BLaER1 treated with 17β-estradiol and CSF1 and Interleukin-3, amounts not matched to agents 10 nM and 100 nM (cell line): Measurements from ENCODE around the gene PLXNC1.

Experiments used
- H3K27ac ChIP-seq, 11 experiments: shearing (Covaris generic); formaldehyde crosslinking; 2 replicates each; pipeline ENCODE4 v1.8.1; 2022
- H3K27me3 ChIP-seq, 11 experiments: shearing (Covaris generic); formaldehyde crosslinking; 2 replicates each; pipeline ENCODE4 v1.8.1; 2022
- H3K36me3 ChIP-seq, 11 experiments: shearing (Covaris generic); formaldehyde crosslinking; 2 replicates each; pipeline ENCODE4 v1.8.1; 2022
- H3K4me1 ChIP-seq, 10 experiments: shearing (Covaris generic); formaldehyde crosslinking; 2 replicates each; pipeline ENCODE4 v1.8.1; 2022
- H3K4me2 ChIP-seq, 11 experiments: shearing (Covaris generic); formaldehyde crosslinking; 2 replicates each; pipeline ENCODE4 v1.8.1; 2022
- H3K4me3 ChIP-seq, 10 experiments: shearing (Covaris generic); formaldehyde crosslinking; 2 replicates each; pipeline ENCODE4 v1.8.1; 2022
- H3K9ac ChIP-seq, 11 experiments: shearing (Covaris generic); formaldehyde crosslinking; 2 replicates each; pipeline ENCODE4 v1.8.1; 2022
- H3K9me3 ChIP-seq, 11 experiments: shearing (Covaris generic); formaldehyde crosslinking; replicated peaks in 1 of 11; 2 replicates each; pipeline ENCODE4 v1.8.1; 2022
- H4K20me1 ChIP-seq, 11 experiments: shearing (Covaris generic); formaldehyde crosslinking; 2 replicates each; pipeline ENCODE4 v1.8.1; 2022
- Cebpa-rat ChIP-seq, 11 experiments: shearing (Covaris generic); IDR thresholded peaks; 2 replicates each; pipeline ENCODE4 v1.8.1; 2022

PLXNC1 gene

DNA sequence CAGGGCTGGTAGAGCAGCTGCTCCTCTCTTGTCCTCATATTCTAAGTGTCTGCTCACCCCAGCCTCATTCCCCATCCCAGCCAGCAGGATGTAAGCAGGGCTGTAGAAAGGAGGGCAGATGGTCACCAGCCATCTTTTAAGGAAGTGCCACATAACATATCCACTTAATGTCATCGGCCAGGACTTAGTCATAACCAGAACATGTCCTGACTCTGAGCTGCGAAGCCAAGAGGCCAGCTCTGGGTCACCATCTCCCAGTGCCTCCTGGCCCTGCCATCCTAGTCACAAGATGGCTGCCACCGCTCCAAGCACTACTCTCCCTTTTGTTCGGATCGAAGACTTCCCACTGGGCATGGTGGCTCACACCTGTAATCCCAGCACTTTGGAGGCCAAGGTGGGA is 123.9 kb downstream of the PLXNC1 start:
- Histone ChIP-seq H3K4me3 (no peak overlapping the region), H3K4me1 (peaks cover 11 to 17% (median 14%) of the 10 kb centered on the region in 10 experiments), H3K4me2 (peak overlapping the region in 2 of 11 experiments; percentile 1 to 26; a peak in 1 of 22 replicates), H3K27ac (no peak overlapping the region), H3K36me3 (peaks cover 0 to 20% (median 0%) of the 10 kb centered on the region in 11 experiments; a peak in 6 of 22 replicates), H3K9me3 (no peaks in the 10 kb centered on the region), H4K20me1 (no peaks in the 10 kb centered on the region), H3K27me3 (no peaks in the 10 kb centered on the region), H3K9ac (no peak overlapping the region)
- no peak for TF ChIP-seq Cebpa-rat (IDR thresholded peaks at IDR 0.05)

DNA sequence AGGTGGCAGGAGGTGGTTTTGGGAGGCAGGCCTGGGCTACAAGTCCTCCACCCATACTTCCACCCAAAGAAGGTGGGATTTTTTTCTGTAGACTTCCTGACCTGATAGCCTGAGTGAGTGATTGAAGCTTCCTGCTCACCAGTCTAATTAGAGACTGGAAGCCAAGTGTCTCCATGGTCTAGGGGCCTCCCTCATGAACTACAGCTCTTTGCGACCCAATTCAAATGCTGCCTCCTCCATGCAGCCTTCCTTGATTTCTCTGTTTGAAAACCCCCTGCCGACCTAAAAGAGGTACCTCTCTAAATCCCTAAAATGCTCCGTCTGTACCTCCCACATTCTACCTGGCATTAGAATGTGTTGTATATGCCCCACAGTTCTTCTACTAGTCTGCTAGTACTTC is 124.9 kb downstream of the PLXNC1 start:
- no peak overlapping the region for H3K4me3 ChIP-seq
- no peaks in the 10 kb centered on the region for H4K20me1 ChIP-seq
- no peak overlapping the region for H3K27ac ChIP-seq
- H3K36me3 ChIP-seq = peaks cover 0 to 21% (median 0%) of the 10 kb centered on the region in 11 experiments; a peak in 6 of 22 replicates
- H3K4me1 ChIP-seq = peaks cover 1 to 7% (median 4%) of the 10 kb centered on the region in 10 experiments
- H3K4me2 ChIP-seq = no peak overlapping the region
- H3K9ac ChIP-seq = no peak overlapping the region
- H3K9me3 ChIP-seq = no peaks in the 10 kb centered on the region
- TF ChIP-seq Cebpa-rat (IDR thresholded peaks at IDR 0.05) = no peak
- H3K27me3 ChIP-seq = no peaks in the 10 kb centered on the region

DNA sequence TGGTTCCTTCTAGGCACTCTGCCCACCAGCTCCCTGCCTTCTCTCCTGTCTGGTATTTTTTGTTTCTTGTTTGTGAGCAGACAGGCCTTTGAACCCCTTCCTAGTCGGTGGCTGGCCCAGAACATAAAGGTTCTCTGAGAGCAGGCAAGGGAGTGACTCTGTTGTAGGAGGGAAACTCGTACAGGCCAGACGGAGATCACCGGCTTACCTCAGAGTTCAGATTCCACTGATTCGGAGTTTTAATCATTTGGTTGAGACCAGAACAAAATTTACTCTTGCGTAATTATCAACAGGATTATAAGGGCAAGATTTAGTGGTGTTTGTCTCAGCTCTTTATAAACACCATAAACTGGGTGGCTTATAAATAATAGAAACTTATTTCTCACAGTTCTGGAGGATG is 128.3 kb downstream of the PLXNC1 start:
- Histone ChIP-seq H3K27ac (no peak overlapping the region), H3K4me3 (no peak overlapping the region), H3K4me2 (no peak overlapping the region), H3K9me3 (no peaks in the 10 kb centered on the region), H3K27me3 (no peaks in the 10 kb centered on the region), H3K4me1 (peaks cover 0 to 11% (median 8%) of the 10 kb centered on the region in 10 experiments; a peak in 8 of 20 replicates), H4K20me1 (no peaks in the 10 kb centered on the region), H3K36me3 (peaks cover 0 to 34% (median 0%) of the 10 kb centered on the region in 11 experiments; a peak in 8 of 22 replicates), H3K9ac (no peak overlapping the region)
- peak in 2 of 11 experiments; percentile 9 to 62; a peak in 2 of 22 replicates for TF ChIP-seq Cebpa-rat (IDR thresholded peaks at IDR 0.05)

DNA sequence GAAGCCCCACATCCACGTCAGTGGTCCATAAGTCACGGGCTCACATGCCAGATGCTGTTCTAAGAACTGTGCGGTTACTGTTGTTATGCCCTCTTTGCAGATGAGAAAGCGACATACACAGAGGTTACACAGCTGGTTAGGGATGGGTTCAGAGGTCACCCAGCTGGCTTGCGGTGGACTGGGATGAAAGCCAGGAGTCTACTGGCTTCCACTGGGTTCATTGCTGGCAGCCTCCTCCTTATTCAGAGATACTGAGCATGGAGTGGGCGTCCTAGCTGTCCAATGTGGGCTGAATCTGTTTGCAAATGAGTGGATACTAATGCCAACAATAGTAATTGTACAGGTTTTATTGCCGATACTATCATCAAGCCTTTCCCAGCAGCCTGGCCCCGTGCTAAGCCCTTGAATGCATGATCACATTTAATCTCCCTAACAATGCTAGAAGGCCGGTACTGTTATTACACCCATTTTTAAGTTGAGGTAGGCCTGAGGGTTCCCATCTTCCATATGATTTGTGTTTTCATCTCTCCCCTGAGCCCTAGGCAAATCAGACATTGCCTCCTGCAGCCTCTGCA is 129.1 kb downstream of the PLXNC1 start:
- Histone ChIP-seq H3K4me1 (peaks cover 4 to 15% (median 12%) of the 10 kb centered on the region in 10 experiments), H3K36me3 (peaks cover 0 to 37% (median 0%) of the 10 kb centered on the region in 11 experiments; a peak in 8 of 22 replicates), H3K4me2 (no peak overlapping the region), H3K9ac (no peak overlapping the region), H3K9me3 (no peaks in the 10 kb centered on the region), H4K20me1 (no peaks in the 10 kb centered on the region), H3K27ac (no peak overlapping the region), H3K4me3 (no peak overlapping the region), H3K27me3 (no peaks in the 10 kb centered on the region)
- no peak for TF ChIP-seq Cebpa-rat (IDR thresholded peaks at IDR 0.05)

DNA sequence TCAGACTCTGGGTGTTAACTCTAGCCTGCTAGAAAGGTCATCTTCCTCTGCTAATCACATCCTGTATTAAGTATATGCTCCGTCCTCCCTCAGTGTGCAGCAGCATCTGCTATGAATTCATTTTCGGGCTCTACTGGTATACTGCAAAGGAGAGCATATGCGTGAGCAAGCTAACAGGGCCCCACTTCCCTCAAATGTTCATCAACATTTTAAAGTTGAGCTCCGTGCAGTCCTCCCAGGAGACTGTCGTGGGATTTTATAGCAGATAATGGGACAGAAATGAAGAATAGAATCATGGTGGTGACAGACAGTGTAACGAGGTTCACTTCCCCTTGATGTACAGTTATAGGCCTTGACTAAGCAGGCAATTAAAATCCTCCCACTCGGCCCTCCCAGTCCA is 131.7 kb downstream of the PLXNC1 start:
- no peaks in the 10 kb centered on the region for H3K9me3 ChIP-seq
- no peak for TF ChIP-seq Cebpa-rat (IDR thresholded peaks at IDR 0.05)
- peaks cover 0 to 28% (median 0%) of the 10 kb centered on the region in 11 experiments; a peak in 7 of 22 replicates for H3K36me3 ChIP-seq
- no peak overlapping the region for H3K9ac ChIP-seq
- H3K27ac ChIP-seq = no peak overlapping the region
- no peaks in the 10 kb centered on the region for H4K20me1 ChIP-seq
- H3K4me2 ChIP-seq = peak overlapping the region in 7 of 11 experiments; percentile 6 to 33 (median 18); a peak in 5 of 22 replicates
- H3K27me3 ChIP-seq = no peaks in the 10 kb centered on the region
- H3K4me1 ChIP-seq = peaks cover 12 to 27% (median 20%) of the 10 kb centered on the region in 10 experiments
- H3K4me3 ChIP-seq = no peak overlapping the region

DNA sequence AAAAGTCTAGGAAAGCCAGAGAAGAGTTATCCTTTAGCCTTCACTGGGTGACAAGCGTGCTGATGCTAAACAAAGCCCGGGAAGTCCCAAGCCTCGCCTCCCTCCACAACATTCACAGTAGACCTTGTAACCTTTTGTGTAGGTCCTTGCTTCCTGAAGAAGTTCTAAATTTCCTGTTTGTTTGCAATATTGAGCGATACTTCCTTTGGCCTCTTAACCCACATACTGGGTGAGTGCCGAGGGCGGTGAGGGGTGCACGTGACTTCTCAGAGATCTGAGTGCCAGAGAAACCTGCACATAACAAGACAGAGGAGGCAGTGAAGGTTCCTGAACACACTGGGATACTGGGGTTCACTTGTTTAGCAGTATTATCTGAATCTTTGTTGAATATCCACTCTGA is 134.3 kb downstream of the PLXNC1 start:
- Histone ChIP-seq H3K4me1 (peaks cover 12 to 38% (median 30%) of the 10 kb centered on the region in 10 experiments), H3K4me2 (peak overlapping the region; percentile 52 to 76 (median 61)), H3K9ac (no peak overlapping the region), H3K4me3 (no peak overlapping the region), H3K36me3 (peaks cover 0 to 42% (median 0%) of the 10 kb centered on the region in 11 experiments; a peak in 7 of 22 replicates), H3K9me3 (no peaks in the 10 kb centered on the region), H4K20me1 (no peaks in the 10 kb centered on the region; a peak in 1 of 22 replicates), H3K27me3 (no peaks in the 10 kb centered on the region), H3K27ac (peak overlapping the region in 4 of 11 experiments; percentile 10 to 53 (median 26); a peak in 6 of 22 replicates)
- TF ChIP-seq Cebpa-rat (IDR thresholded peaks at IDR 0.05) = no peak

DNA sequence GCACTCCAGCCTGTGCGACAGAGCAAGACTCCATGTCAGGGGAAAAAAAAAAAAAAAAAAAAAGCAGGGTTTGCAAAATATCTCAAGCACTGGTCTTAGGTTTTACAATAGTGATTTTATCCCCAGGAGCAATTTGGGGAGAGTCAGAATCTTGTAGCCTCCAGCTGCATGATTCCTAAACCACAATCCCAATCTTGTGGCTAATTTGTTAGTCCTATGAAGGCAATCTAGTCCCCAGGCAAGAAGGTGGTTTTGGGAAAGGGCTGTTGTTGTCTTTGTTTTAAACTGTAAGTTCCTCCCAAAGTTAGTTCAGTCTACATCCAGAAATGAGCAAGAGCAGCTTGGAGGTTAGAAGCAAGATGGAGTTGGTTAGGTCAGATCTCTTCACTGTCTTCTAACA is 135.7 kb downstream of the PLXNC1 start:
- no peak overlapping the region for H3K4me3 ChIP-seq
- no peak overlapping the region for H3K9ac ChIP-seq
- no peak overlapping the region for H3K4me2 ChIP-seq
- no peaks in the 10 kb centered on the region for H3K9me3 ChIP-seq
- no peak overlapping the region for H3K27ac ChIP-seq
- no peaks in the 10 kb centered on the region; a peak in 1 of 22 replicates for H4K20me1 ChIP-seq
- no peaks in the 10 kb centered on the region for H3K27me3 ChIP-seq
- H3K4me1 ChIP-seq = peaks cover 12 to 41% (median 31%) of the 10 kb centered on the region in 10 experiments
- TF ChIP-seq Cebpa-rat (IDR thresholded peaks at IDR 0.05) = no peak
- peaks cover 0 to 52% (median 0%) of the 10 kb centered on the region in 11 experiments; a peak in 8 of 22 replicates for H3K36me3 ChIP-seq

DNA sequence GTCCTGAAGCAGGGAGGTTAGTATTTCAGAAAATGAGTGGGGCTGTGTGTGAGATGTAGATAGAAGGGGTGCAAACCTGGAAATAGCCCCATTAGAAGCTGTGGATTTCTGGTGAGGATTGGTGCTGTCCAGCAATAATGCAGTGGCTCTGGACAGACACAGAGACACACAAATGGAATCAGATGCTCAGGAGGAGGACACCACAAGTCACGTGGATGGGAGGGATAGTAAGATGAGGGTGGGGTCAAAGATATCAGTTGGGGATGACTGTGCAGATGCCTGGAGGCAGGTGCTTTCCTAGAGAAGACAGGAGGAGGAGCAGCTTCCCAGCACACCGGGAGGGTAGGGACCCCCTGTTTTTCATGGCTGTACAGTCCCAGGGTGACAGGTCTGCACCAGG is 136.5 kb downstream of the PLXNC1 start:
- H4K20me1 ChIP-seq = no peaks in the 10 kb centered on the region; a peak in 1 of 22 replicates
- no peak overlapping the region for H3K27ac ChIP-seq
- no peaks in the 10 kb centered on the region for H3K27me3 ChIP-seq
- H3K4me2 ChIP-seq = no peak overlapping the region
- H3K9ac ChIP-seq = no peak overlapping the region
- no peaks in the 10 kb centered on the region for H3K9me3 ChIP-seq
- H3K36me3 ChIP-seq = peaks cover 0 to 57% (median 0%) of the 10 kb centered on the region in 11 experiments; a peak in 8 of 22 replicates
- TF ChIP-seq Cebpa-rat (IDR thresholded peaks at IDR 0.05) = no peak
- H3K4me3 ChIP-seq = no peak overlapping the region
- H3K4me1 ChIP-seq = peaks cover 12 to 46% (median 36%) of the 10 kb centered on the region in 10 experiments

DNA sequence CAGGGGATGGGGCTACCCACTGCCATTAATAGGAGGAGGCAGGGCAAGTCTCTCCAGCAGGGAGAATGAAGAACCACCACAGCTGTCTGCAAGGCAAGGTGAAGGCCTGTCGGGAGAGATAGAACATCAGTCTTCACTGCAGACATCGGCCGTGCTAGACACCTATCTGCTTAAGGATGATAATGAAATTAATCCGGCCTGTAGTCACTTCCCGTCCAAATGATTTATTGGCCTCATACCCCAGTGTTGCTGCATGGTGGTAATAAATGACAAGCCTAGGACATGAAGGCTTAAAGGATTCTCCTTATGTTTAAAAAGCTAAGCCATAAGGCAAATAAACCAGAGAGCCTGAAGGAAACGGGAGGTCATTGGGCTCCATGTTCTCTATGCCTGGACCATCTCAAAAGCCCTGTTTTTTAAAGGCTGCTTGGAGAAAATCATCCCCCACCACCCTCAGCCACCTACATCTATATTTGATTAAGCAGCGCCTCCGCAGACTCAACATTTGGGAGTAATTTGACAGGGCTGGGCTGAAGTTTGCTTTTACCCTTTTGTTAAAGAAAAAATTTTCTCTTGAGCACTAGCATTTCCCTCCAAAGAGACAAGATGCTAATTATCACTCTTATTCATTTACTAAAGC is 137.7 kb downstream of the PLXNC1 start:
- H3K4me2 ChIP-seq = no peak overlapping the region
- H3K9me3 ChIP-seq = no peaks in the 10 kb centered on the region
- H3K4me1 ChIP-seq = peaks cover 12 to 50% (median 34%) of the 10 kb centered on the region in 10 experiments
- peaks cover 0 to 45% (median 0%) of the 10 kb centered on the region in 11 experiments; a peak in 7 of 22 replicates for H3K36me3 ChIP-seq
- no peak overlapping the region for H3K9ac ChIP-seq
- no peak overlapping the region for H3K4me3 ChIP-seq
- no peak overlapping the region for H3K27ac ChIP-seq
- H4K20me1 ChIP-seq = no peaks in the 10 kb centered on the region; a peak in 1 of 22 replicates
- H3K27me3 ChIP-seq = no peaks in the 10 kb centered on the region
- TF ChIP-seq Cebpa-rat (IDR thresholded peaks at IDR 0.05) = no peak
